ENCODE measurements around the gene RABL2B. TPM values are rescaled to one million over a fixed set of nuclear protein-coding genes. Genes with fewer than 3 reads are reported as not detected.
A peak's percentile ranks its signal among the peaks of the same experiment; 100 is the strongest.
"Not testable (repeated sequence)": the region's sequence is repeated elsewhere in the genome, so short reads cannot be mapped to it uniquely, and the experiment has no call there.

RABL2B gene
- total RNA-seq = 10 to 100 TPM in 3 of 4 donors, 1 to 10 TPM in 1; 9.5 to 17.7 (median 14.3) TPM

DNA sequence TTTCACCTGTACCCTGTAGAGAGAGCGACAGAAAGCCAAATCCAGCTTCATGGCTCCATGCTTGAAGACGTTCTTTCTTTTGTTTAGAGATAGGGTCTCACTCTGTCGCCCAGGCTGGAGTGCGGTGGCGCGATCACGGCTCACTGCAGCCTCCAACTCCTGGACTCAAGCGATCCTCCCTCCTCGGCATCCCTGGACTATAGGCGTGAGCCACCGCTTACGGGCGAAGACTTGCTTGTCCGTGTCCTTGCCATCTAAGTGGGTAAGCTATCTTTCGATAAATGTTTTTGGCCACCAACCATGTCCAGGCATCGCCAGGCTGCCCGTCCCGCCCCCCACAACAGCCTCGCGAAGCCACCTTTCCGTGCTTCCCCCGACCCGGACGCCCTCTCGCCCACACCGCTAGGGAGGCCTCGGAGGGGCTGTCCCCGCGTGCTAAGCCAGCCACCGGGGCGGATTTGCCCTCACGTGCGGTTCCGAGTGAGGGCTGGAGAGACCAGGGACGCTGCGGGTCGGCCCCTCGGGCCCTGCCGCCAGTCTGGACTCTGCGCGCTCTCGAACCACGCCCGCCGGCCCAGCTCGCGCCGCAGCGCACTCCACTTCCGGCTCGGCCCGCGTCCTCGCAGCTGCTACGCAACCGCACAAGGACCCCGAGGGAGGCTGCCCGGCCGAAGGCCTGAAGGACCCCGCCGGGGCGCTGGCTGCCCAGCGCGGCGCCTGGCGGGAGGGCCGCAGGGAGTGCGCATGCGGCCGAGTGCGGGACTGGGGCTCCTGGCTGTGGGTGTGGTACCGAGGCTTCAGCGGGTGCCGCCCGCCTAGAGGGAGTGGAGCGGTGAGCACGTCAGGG, at the start of gene RABL2B:
Gene RABL2B, minus strand, starts transcription at position 604 of the 847 bp plus-strand sequence. CDS start 1,342 bp downstream, outside the sequence.
- H3K4me3 ChIP-seq (ENCODE audit: low read depth, poor library complexity, severe bottlenecking) = peak within 1 kb of the TSS; percentile 42
- DNase-seq (ENCODE audit: low spot score in 2 of 2) = peak; percentile 72 to 97
- intact Hi-C loops (cut with DNase I; ENCODE audit: low total_unique reads) = not testable (repeated sequence)
- WGBS, 2 donors = 0 to 3% methylated on average over 7 of the region's 77 CpGs

DNA sequence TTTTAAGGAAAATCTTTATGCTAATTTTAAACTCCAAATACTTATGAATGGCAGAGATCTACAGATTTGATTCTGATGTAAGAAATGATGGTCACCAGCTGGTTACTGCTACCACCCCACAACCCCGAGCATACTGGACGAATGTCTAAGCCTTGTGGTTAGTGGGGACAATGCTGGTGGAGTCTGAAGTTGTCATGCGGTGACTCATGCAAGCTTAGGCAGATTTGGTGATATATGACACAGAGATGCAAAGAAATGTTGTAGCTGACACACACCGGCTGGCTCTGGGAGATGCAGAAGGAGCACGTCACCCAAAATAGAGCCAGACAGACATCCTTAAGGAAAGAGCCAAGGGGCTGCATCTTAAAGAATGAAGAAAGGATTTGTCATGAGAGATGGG, 3.5 kb upstream of the RABL2B start:
- H3K4me3 ChIP-seq (ENCODE audit: low read depth, poor library complexity, severe bottlenecking); intact Hi-C loops (cut with DNase I; ENCODE audit: low total_unique reads); DNase-seq (ENCODE audit: low spot score in 2 of 2): not testable (repeated sequence)
- WGBS, 2 donors = 73% methylated on average over 5 of the region's 5 CpGs; no CpG with 5 or more reads in 1 of the 2 donors

DNA sequence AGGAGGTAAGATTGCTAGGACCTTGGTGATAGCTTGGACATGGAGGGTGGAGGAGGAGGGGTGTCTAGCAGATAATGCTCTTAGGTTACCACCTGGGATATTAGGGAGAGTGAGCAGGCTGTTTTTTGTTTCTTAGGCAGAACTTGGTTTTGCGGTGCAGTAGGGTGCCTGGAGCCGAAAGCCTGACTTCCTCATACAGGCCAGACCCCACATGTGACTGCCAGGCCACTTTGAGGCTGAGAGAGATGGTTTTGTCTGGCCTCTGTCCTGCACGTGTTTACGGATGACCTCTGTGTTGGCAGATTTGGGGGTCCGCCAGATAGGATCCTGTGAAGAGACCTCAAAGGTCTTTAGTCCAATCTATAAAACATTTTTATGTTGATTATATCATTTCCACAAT, 1.9 kb upstream of the RABL2B start:
- 84 to 85% methylated on average over 5 of the region's 5 CpGs for WGBS, 2 donors
- intact Hi-C loops (cut with DNase I; ENCODE audit: low total_unique reads); H3K4me3 ChIP-seq (ENCODE audit: low read depth, poor library complexity, severe bottlenecking): not testable (repeated sequence)
- DNase-seq (ENCODE audit: low spot score in 2 of 2) = peak in 1 of 2 donors; percentile 83

DNA sequence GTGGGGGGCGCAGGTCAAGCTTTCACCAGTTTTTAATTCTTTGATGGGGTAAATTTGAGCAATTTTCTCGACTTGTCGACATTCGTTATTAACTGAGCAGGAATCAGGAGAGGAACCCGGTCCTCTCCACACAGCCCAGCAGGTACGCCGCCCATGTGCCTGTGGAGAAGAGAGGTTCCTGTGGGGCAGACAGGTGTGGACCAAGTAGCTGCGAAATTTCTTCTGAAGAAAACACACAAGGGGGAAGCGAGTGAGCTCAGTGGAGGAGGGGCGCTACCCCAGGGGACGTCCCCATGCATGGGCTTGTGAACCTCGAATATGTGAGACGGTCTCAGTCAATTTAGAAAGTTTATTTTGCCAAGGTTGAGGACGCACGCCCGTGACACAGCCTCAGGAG, 442 bp upstream of the RABL2B start:
- DNase-seq (ENCODE audit: low spot score in 2 of 2); intact Hi-C loops (cut with DNase I; ENCODE audit: low total_unique reads); H3K4me3 ChIP-seq (ENCODE audit: low read depth, poor library complexity, severe bottlenecking): not testable (repeated sequence)
- 0 to 1% methylated on average over 11 to 12 of the region's 16 CpGs for WGBS, 2 donors

DNA sequence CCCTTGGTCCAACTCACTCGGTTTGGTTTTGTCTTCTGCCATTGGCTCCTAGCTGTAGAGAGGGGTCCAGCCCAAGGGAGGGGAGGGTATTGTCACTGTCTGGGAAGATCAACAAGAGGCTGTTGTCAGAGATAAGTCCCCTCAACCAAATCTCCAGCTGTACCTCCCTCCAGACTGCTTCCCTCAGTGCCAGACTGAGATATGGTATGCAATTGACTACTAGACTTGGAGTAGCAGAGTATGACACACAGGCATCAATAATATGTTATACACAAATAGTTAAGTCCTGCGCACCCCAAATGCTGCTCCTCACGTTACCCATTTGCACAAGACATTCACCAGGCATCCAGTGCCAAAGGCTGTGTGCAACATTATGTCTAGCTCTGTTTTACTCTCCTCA, 1.2 kb downstream of the RABL2B start:
- H3K4me3 ChIP-seq (ENCODE audit: low read depth, poor library complexity, severe bottlenecking); intact Hi-C loops (cut with DNase I; ENCODE audit: low total_unique reads): not testable (repeated sequence)
- 86 to 89% methylated on average over 2 of the region's 3 CpGs for WGBS, 2 donors
- DNase-seq (ENCODE audit: low spot score in 2 of 2) = peak in 1 of 2 donors; percentile 9

DNA sequence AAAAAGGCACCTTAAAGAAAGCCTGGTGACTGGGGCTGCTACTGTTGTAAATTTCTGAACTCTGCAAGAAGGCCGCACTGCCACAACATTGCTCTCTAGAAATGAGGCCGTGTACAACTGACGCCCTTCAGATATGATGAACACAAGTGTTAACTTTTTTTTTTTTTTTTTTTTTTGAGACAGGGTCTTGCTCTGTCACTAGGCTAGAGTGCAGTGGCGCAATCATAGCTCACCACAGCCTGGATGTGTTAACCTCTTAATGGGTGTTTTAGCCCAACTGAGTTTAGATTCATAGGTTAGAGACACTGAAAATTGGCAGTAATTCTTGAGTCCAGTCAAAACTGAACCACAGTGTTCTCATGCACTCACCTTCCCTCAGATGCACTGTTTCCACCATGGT, 3.2 kb downstream of the RABL2B start:
- intact Hi-C loops (cut with DNase I; ENCODE audit: low total_unique reads); H3K4me3 ChIP-seq (ENCODE audit: low read depth, poor library complexity, severe bottlenecking): not testable (repeated sequence)
- 86 to 92% methylated on average over 4 of the region's 4 CpGs for WGBS, 2 donors
- peak in 1 of 2 donors; percentile 3 for DNase-seq (ENCODE audit: low spot score in 2 of 2)

DNA sequence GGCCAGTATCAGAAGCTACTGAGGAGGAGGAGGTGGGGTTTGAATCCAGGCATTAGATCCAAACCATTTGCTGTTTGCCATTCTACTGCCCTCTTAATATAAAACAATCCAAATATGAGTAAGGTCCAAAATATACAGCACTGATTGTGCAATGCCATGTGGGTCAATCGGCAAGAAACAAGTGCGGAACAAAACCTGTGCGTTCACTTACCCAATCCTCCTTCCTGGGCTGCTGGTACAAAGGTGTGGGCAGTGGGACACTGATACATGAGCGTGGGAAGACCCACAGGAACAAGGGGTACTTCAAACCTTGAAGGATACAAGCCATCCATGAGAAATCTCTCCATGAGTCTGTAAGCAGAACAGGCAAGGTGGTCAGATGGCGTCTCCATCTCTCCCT, 5.8 kb downstream of the RABL2B start:
- DNase-seq (ENCODE audit: low spot score in 2 of 2); H3K4me3 ChIP-seq (ENCODE audit: low read depth, poor library complexity, severe bottlenecking); intact Hi-C loops (cut with DNase I; ENCODE audit: low total_unique reads): not testable (repeated sequence)
- 87 to 89% methylated on average over 5 of the region's 5 CpGs for WGBS, 2 donors

DNA sequence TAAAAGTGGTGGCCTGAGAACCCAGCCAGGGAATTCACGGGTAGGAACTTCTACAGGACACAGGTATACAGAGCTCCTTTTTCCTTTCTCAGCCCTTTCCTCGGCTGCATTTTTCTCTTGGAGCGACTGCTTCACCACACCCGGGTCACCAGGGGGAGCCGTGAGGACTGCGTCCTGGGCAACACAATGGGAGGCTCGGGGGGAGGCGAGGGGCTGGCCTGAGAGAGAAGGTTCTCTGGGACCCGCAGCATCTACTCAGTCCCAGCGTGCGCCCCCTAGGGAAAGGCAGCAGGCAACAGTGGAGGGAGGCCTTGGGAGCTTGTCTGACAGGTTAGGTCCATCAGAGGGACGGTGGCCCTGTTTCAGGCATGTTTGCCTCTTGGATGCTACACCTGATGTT, 8.3 kb downstream of the RABL2B start:
- WGBS, 2 donors = 47 to 48% methylated on average over 9 to 12 of the region's 12 CpGs
- intact Hi-C loops (cut with DNase I; ENCODE audit: low total_unique reads); DNase-seq (ENCODE audit: low spot score in 2 of 2): not testable (repeated sequence)

DNA sequence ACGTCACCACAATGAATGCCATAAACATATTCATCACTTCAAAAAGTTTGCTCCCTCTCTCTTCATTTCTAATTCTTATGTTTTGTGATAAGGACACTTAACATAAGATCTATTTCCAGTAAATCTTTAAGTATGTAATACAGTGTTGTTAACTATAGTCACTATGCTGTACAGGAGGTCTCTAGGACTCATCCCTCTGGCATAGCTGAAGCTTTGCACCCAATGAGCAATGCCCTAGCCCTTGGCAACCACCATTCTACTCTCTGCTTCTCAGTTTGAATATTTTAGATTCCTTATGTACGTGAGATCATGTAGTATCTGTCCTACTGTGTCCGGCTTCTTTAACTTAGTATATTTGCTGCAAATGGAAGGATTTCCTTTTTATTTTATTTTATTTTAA, 19.1 kb downstream of the RABL2B start:
- 57 to 78% methylated on average over 3 of the region's 3 CpGs for WGBS, 2 donors
- DNase-seq (ENCODE audit: low spot score in 2 of 2); intact Hi-C loops (cut with DNase I; ENCODE audit: low total_unique reads); H3K4me3 ChIP-seq (ENCODE audit: low read depth, poor library complexity, severe bottlenecking): not testable (repeated sequence)

More for the DNA sequence above, 8.3 kb downstream of the RABL2B start:
- H3K4me3 ChIP-seq (ENCODE audit: low read depth, poor library complexity, severe bottlenecking) = not testable (repeated sequence)

DNA sequence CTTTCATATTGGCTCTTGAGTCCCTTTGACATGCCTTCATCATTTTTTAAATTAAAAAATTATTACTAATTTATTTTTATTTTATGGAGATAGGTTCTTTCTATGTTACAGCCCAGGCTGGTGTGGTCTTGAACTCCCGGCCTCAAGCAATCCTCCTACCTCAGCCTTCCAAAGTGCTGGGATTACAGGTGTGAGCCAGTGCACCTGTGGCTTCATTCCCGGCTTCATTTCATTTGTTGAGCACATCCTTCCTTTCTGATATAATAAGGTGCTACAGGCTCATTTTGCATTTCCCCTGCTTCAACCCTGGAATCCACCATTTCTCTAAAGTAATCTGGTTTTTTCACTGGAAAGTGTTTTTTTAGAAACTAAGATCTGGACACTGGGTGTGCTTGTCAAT, 21.6 kb downstream of the RABL2B start:
- 89 to 95% methylated on average over 2 of the region's 2 CpGs for WGBS, 2 donors
- intact Hi-C loops (cut with DNase I; ENCODE audit: low total_unique reads); DNase-seq (ENCODE audit: low spot score in 2 of 2); H3K4me3 ChIP-seq (ENCODE audit: low read depth, poor library complexity, severe bottlenecking): not testable (repeated sequence)

DNA sequence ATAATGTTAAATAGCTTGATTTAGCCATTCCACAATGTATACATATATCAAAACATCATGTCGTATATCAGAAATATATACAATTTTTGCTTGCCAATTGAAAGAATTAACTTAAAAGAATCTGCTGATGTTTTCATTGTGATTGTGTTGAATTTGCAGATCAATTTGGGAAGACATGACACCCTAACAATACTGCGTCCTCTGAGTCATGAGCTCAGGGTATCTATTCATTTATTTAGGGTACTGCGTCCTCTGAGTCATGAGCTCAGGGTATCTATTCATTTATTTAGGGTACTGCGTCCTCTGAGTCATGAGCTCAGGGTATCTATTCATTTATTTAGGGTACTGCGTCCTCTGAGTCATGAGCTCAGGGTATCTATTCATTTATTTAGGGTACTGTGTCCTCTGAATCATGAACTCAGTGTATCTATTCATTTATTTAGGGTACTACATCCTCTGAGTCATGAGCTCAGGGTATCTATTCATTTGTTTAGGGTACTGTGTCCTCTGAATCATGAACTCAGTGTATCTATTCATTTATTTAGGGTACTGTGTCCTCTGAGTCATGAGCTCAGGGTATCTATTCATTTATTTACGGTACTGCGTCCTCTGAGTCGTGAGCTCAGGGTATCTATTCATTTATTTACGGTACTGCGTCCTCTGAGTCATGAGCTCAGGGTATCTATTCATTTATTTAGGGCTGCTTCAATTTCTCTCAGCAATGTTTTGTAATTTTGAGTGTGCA, 23.7 kb downstream of the RABL2B start:
- 52 to 66% methylated on average over 10 of the region's 10 CpGs for WGBS, 2 donors
- intact Hi-C loops (cut with DNase I; ENCODE audit: low total_unique reads) = not testable (repeated sequence)

DNA sequence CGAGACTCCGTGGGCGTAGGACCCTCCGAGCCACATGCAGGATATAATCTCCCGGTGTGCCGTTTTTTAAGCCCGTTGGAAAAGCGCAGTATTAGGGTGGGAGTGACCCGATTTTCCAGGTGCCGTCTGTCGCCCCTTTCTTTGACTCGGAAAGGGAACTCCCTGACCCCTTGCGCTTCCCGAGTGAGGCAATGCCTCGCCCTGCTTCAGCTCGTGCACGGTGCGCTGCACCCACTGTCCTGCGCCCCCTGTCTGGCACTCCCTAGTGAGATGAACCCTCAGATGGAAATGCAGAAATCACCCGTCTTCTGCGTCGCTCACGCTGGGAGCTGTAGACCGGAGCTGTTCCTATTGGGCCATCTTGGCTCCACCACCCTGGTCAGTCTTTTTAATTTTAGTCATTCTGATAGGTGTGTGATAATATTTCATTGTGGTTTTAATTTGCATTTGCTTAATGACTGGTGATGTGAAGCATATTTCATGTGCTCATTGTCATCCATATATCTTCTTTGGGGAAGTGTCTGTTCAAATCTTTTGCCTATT, 26.4 kb downstream of the RABL2B start:
- intact Hi-C loops (cut with DNase I; ENCODE audit: low total_unique reads) = not testable (repeated sequence)
- 1 to 10% methylated on average over 19 to 24 of the region's 24 CpGs for WGBS, 2 donors
- DNase-seq (ENCODE audit: low spot score in 2 of 2) = peak in 1 of 2 donors; percentile 89

More for the DNA sequence above, 23.7 kb downstream of the RABL2B start:
- not testable (repeated sequence) for H3K4me3 ChIP-seq (ENCODE audit: low read depth, poor library complexity, severe bottlenecking); DNase-seq (ENCODE audit: low spot score in 2 of 2)

DNA sequence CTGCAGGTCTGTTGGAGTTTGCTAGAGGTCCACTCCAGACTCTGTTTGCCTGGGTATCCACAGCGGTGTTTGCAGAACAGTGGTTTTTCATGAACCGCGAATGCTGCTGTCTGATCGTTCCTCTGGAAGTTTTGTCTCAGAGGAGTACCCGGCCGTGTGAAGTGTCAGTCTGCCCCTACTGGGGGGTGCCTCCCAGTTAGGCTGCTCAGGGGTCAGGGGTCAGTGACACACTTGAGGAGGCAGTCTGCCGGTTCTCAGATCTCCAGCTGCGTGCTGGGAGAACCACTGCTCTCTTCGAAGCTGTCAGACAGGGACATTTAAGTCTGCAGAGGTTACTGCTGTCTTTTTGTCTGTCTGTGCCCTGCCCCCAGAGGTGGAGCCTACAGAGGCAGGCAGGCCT, 27.0 kb downstream of the RABL2B start:
- DNase-seq (ENCODE audit: low spot score in 2 of 2); intact Hi-C loops (cut with DNase I; ENCODE audit: low total_unique reads); H3K4me3 ChIP-seq (ENCODE audit: low read depth, poor library complexity, severe bottlenecking): not testable (repeated sequence)
- WGBS, 2 donors = 14 to 50% methylated on average over 1 to 9 of the region's 9 CpGs

More for the DNA sequence above, 26.4 kb downstream of the RABL2B start:
- H3K4me3 ChIP-seq (ENCODE audit: low read depth, poor library complexity, severe bottlenecking) = peak overlapping the region; percentile 32

DNA sequence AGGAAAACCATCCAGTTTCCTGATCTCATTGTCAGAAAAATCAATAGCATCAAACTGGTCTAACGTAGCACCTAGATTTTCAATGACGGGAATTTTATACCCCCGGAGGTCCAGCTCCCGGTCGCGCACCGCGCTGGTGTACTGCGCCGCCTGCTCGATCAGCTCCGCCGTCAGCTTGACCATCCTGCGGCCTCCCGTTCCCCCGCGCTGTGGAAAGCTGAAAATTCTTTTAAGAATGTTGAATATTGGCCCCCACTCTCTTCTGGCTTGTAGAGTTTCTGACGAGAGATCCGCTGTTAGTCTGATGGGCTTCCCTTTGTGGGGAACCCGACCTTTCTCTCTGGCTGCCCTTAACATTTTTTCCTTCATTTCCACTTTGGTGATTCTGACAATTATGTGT, 28.2 kb downstream of the RABL2B start:
- intact Hi-C loops (cut with DNase I; ENCODE audit: low total_unique reads); H3K4me3 ChIP-seq (ENCODE audit: low read depth, poor library complexity, severe bottlenecking): not testable (repeated sequence)
- peak in 1 of 2 donors; percentile 60 for DNase-seq (ENCODE audit: low spot score in 2 of 2)
- WGBS, 2 donors = 82 to 95% methylated on average over 20 of the region's 20 CpGs
